Activated CD4-positive, alpha-beta T cell treated with anti-CD3 and anti-CD28 coated beads, Interleukin-2, amount 10 ng/mL, durations not matched to agents 7 days and 5 days (primary cell): ENCODE measurements around the gene STXBP4. TPM values are rescaled to one million over a fixed set of nuclear protein-coding genes. Genes with fewer than 3 reads are reported as not detected.

ENCODE experiments used
- CTCF ChIA-PET: fragments of 350-600 bp; sonication (Branson Sonifier 250); formaldehyde crosslinking; loops from one replicate; lab custom pipeline; 2021; ENCODE audit warnings: antibody characterized with exemption; lab: Charles Lee
- POLR2A ChIA-PET: fragments of 350-600 bp; sonication (Branson Sonifier 250); formaldehyde crosslinking; loops from one replicate; lab custom pipeline; 2021; ENCODE audit warnings: antibody characterized with exemption; lab: Charles Lee
- DNase-seq: peaks from one replicate; pipeline ENCODE4 v3.0.0-alpha.2; 2020
- H3K27ac Mint-ChIP-seq: one replicate; pipeline ENCODE4 v1.8.0; 2021; ENCODE audit warnings: mild to moderate bottlenecking, moderate library complexity, mixed read lengths
- H3K27me3 Mint-ChIP-seq: one replicate; pipeline ENCODE4 v1.8.0; 2021; ENCODE audit warnings: mixed read lengths
- H3K36me3 Mint-ChIP-seq: one replicate; pipeline ENCODE4 v1.8.0; 2021; ENCODE audit warnings: low read depth, mixed read lengths
- H3K4me1 Mint-ChIP-seq: one replicate; pipeline ENCODE4 v1.8.0; 2021; ENCODE audit warnings: mixed read lengths
- H3K4me3 Mint-ChIP-seq: one replicate; pipeline ENCODE4 v1.8.0; 2021; ENCODE audit warnings: mild to moderate bottlenecking, moderate library complexity, mixed read lengths
- H3K9me3 Mint-ChIP-seq: one replicate; pipeline ENCODE4 v1.8.0; 2021; ENCODE audit warnings: mixed read lengths
- total RNA-seq, 2 experiments: library from RNA; stranded (reverse); gene quantifications; one replicate each; pipeline ENCODE4 v1.2.3, GENCODE V29; 2021

The STXBP4 gene
- total RNA-seq, 2 experiments from 2014 or later: 5.5 to 6.2 TPM

- peaks cover 11% of the 10 kb centered on the region for H3K4me1 Mint-ChIP-seq
- CTCF ChIA-PET: no interaction called here
- no peak overlapping the region for H3K4me3 Mint-ChIP-seq
- no peak overlapping the region for H3K27ac Mint-ChIP-seq
- H3K36me3 Mint-ChIP-seq: peaks cover 6% of the 10 kb centered on the region
- POLR2A ChIA-PET: no interaction called here
- no peaks in the 10 kb centered on the region for H3K27me3 Mint-ChIP-seq
- no peak for DNase-seq
- H3K9me3 Mint-ChIP-seq: peaks cover 2% of the 10 kb centered on the region
Measured at GRCh38 chr17:54976316-54976715, 7.8 kb downstream of the STXBP4 start.

GRCh38 chr17:54977744-54978143 is 9.2 kb downstream of the STXBP4 start:
- Mint-ChIP-seq H3K9me3 (peaks cover 2% of the 10 kb centered on the region), H3K27me3 (no peaks in the 10 kb centered on the region), H3K4me1 (peaks cover 11% of the 10 kb centered on the region), H3K27ac (no peak overlapping the region), H3K36me3 (peaks cover 6% of the 10 kb centered on the region), H3K4me3 (no peak overlapping the region)
- POLR2A ChIA-PET: no interaction called here
- CTCF ChIA-PET: no interaction called here
- DNase-seq: no peak

GRCh38 chr17:54979657-54980056 is 11.1 kb downstream of the STXBP4 start:
- Mint-ChIP-seq H3K4me3 (no peak overlapping the region), H3K27ac (no peak overlapping the region), H3K27me3 (no peaks in the 10 kb centered on the region), H3K4me1 (peaks cover 11% of the 10 kb centered on the region), H3K36me3 (peaks cover 6% of the 10 kb centered on the region), H3K9me3 (peaks cover 2% of the 10 kb centered on the region)
- POLR2A ChIA-PET: no interaction called here
- CTCF ChIA-PET: interaction anchor here (1.5 kb wide), 1 partner anchor 10 kb away, joined by 9 read pairs; the partner anchor contains the start of genes COX11 and STXBP4
- no peak for DNase-seq

GRCh38 chr17:54980375-54980774 is 11.8 kb downstream of the STXBP4 start:
- DNase-seq: no peak
- Mint-ChIP-seq H3K9me3 (peaks cover 2% of the 10 kb centered on the region), H3K27me3 (no peaks in the 10 kb centered on the region), H3K27ac (no peak overlapping the region), H3K4me3 (no peak overlapping the region), H3K4me1 (peaks cover 11% of the 10 kb centered on the region), H3K36me3 (peaks cover 6% of the 10 kb centered on the region)
- CTCF ChIA-PET: interaction anchor here (1.5 kb wide), 1 partner anchor 11 kb away, joined by 9 read pairs; the partner anchor contains the start of genes COX11 and STXBP4
- POLR2A ChIA-PET: no interaction called here

- no peak for DNase-seq
- CTCF ChIA-PET: interaction anchor here (1.4 kb wide), 1 partner anchor 11 kb away, joined by 3 read pairs; no protein-coding TSS in a partner anchor
- no peak overlapping the region for H3K27ac Mint-ChIP-seq
- H3K27me3 Mint-ChIP-seq: no peaks in the 10 kb centered on the region
- H3K4me3 Mint-ChIP-seq: no peak overlapping the region
- no peaks in the 10 kb centered on the region for H3K4me1 Mint-ChIP-seq
- H3K36me3 Mint-ChIP-seq: peaks cover 7% of the 10 kb centered on the region
- POLR2A ChIA-PET: no interaction called here
- H3K9me3 Mint-ChIP-seq: peaks cover 2% of the 10 kb centered on the region
Measured at GRCh38 chr17:54982399-54982798, 13.8 kb downstream of the STXBP4 start.

GRCh38 chr17:54983260-54983659 is 14.7 kb downstream of the STXBP4 start:
- Mint-ChIP-seq H3K36me3 (peaks cover 7% of the 10 kb centered on the region), H3K27ac (no peak overlapping the region), H3K27me3 (no peaks in the 10 kb centered on the region), H3K9me3 (peaks cover 2% of the 10 kb centered on the region), H3K4me3 (no peak overlapping the region), H3K4me1 (no peaks in the 10 kb centered on the region)
- POLR2A ChIA-PET: no interaction called here
- CTCF ChIA-PET: interaction anchor here (1.4 kb wide), 1 partner anchor 10 kb away, joined by 3 read pairs; no protein-coding TSS in a partner anchor
- DNase-seq: no peak

- H3K9me3 Mint-ChIP-seq: peaks cover 2% of the 10 kb centered on the region
- no peak overlapping the region for H3K4me3 Mint-ChIP-seq
- peaks cover 5% of the 10 kb centered on the region for H3K36me3 Mint-ChIP-seq
- DNase-seq: no peak
- CTCF ChIA-PET: interaction anchor here (0.7 kb wide), 1 partner anchor 367 kb away, joined by 3 read pairs; no protein-coding TSS in a partner anchor
- H3K27me3 Mint-ChIP-seq: no peaks in the 10 kb centered on the region
- no peaks in the 10 kb centered on the region for H3K4me1 Mint-ChIP-seq
- POLR2A ChIA-PET: no interaction called here
- H3K27ac Mint-ChIP-seq: no peak overlapping the region
Measured at GRCh38 chr17:54985476-54985875, 16.9 kb downstream of the STXBP4 start.

- Mint-ChIP-seq H3K27me3 (no peaks in the 10 kb centered on the region), H3K36me3 (peaks cover 1% of the 10 kb centered on the region), H3K4me3 (no peak overlapping the region), H3K9me3 (no peaks in the 10 kb centered on the region), H3K27ac (no peak overlapping the region), H3K4me1 (no peaks in the 10 kb centered on the region)
- no peak for DNase-seq
- ChIA-PET CTCF (no interaction called here), POLR2A (no interaction called here)
Measured at GRCh38 chr17:54990118-54990517, 21.6 kb downstream of the STXBP4 start.

- H3K27ac Mint-ChIP-seq: no peak overlapping the region
- no peaks in the 10 kb centered on the region for H3K9me3 Mint-ChIP-seq
- H3K36me3 Mint-ChIP-seq: no peaks in the 10 kb centered on the region
- ChIA-PET POLR2A (interaction anchor here (0.7 kb wide), 1 partner anchor 62 kb away, joined by 5 read pairs; no protein-coding TSS in a partner anchor), CTCF (interaction anchor here (1.0 to 3.0 kb wide), 3 partner anchors 245 to 364 kb away, joined by 3 to 19 read pairs (median 9); no protein-coding TSS in a partner anchor)
- no peak for DNase-seq
- no peaks in the 10 kb centered on the region for H3K4me1 Mint-ChIP-seq
- H3K4me3 Mint-ChIP-seq: no peak overlapping the region
- no peaks in the 10 kb centered on the region for H3K27me3 Mint-ChIP-seq
Measured at GRCh38 chr17:54991567-54991966, 23.0 kb downstream of the STXBP4 start.

- H3K9me3 Mint-ChIP-seq: no peaks in the 10 kb centered on the region
- peak; percentile 34 for DNase-seq
- ChIA-PET POLR2A (interaction anchor here (0.6 kb wide), 1 partner anchor 33 kb away, joined by 3 read pairs; no protein-coding TSS in a partner anchor), CTCF (interaction anchor here (0.6 to 3.0 kb wide), 13 partner anchors 10 to 363 kb away, joined by 3 to 19 read pairs (median 4); no protein-coding TSS in a partner anchor)
- no peaks in the 10 kb centered on the region for H3K36me3 Mint-ChIP-seq
- no peaks in the 10 kb centered on the region for H3K4me1 Mint-ChIP-seq
- no peak overlapping the region for H3K4me3 Mint-ChIP-seq
- no peaks in the 10 kb centered on the region for H3K27me3 Mint-ChIP-seq
- no peak overlapping the region for H3K27ac Mint-ChIP-seq
Measured at GRCh38 chr17:54992797-54993639, 24.5 kb downstream of the STXBP4 start.

GRCh38 chr17:54996441-54996840 is 27.9 kb downstream of the STXBP4 start:
- H3K4me1 Mint-ChIP-seq: no peaks in the 10 kb centered on the region
- CTCF ChIA-PET: interaction anchor here (0.8 kb wide), 1 partner anchor 15 kb away, joined by 4 read pairs; no protein-coding TSS in a partner anchor
- H3K27me3 Mint-ChIP-seq: no peaks in the 10 kb centered on the region
- no peaks in the 10 kb centered on the region for H3K36me3 Mint-ChIP-seq
- no peaks in the 10 kb centered on the region for H3K9me3 Mint-ChIP-seq
- H3K27ac Mint-ChIP-seq: no peak overlapping the region
- POLR2A ChIA-PET: no interaction called here
- DNase-seq: no peak
- H3K4me3 Mint-ChIP-seq: no peak overlapping the region

GRCh38 chr17:55002458-55002857 is 33.9 kb downstream of the STXBP4 start:
- no peak overlapping the region for H3K27ac Mint-ChIP-seq
- no peak for DNase-seq
- no peaks in the 10 kb centered on the region for H3K4me1 Mint-ChIP-seq
- no peak overlapping the region for H3K4me3 Mint-ChIP-seq
- CTCF ChIA-PET: interaction anchor here (0.7 kb wide), 1 partner anchor 87 kb away, joined by 3 read pairs; no protein-coding TSS in a partner anchor
- POLR2A ChIA-PET: no interaction called here
- no peaks in the 10 kb centered on the region for H3K9me3 Mint-ChIP-seq
- H3K36me3 Mint-ChIP-seq: no peaks in the 10 kb centered on the region
- H3K27me3 Mint-ChIP-seq: no peaks in the 10 kb centered on the region

GRCh38 chr17:55004484-55004883 is 35.9 kb downstream of the STXBP4 start:
- no peaks in the 10 kb centered on the region for H3K4me1 Mint-ChIP-seq
- POLR2A ChIA-PET: no interaction called here
- H3K27me3 Mint-ChIP-seq: no peaks in the 10 kb centered on the region
- no peak overlapping the region for H3K4me3 Mint-ChIP-seq
- no peaks in the 10 kb centered on the region for H3K36me3 Mint-ChIP-seq
- H3K9me3 Mint-ChIP-seq: no peaks in the 10 kb centered on the region
- DNase-seq: no peak
- no peak overlapping the region for H3K27ac Mint-ChIP-seq
- CTCF ChIA-PET: interaction anchor here (1.2 to 1.8 kb wide), 4 partner anchors 11 to 344 kb away, joined by 3 to 11 read pairs (median 4); no protein-coding TSS in a partner anchor
